H1 (cell line): ENCODE results near the gene FREM1. TPM values are rescaled to one million over a fixed set of nuclear protein-coding genes. Genes with fewer than 3 reads are reported as not detected.

Source experiments
- CTCF ChIA-PET: fragments of 300-600 bp; sonication (Branson Sonifier 250); formaldehyde crosslinking; loops from one replicate; lab custom pipeline; 2021; ENCODE audit not compliant: partially characterized antibody; lab: Charles Lee
- POLR2A ChIA-PET: fragments of 300-600 bp; sonication (Branson Sonifier 250); formaldehyde crosslinking; loops from one replicate; lab custom pipeline; 2021; ENCODE audit warnings: inconsistent platforms; ENCODE audit not compliant: partially characterized antibody; lab: Charles Lee
- DNase-seq, 2 experiments: peaks; one replicate each; pipeline versions ENCODE4 v3.0.0 to v3.0.0-alpha.2; 2010 to 2022; ENCODE audit warnings: low spot score in 2 of 2, low read depth in 1 of 2, mixed read lengths in 1 of 2
- FAIRE-seq: peaks from 2 replicates; lab custom pipeline; 2011; peaks lifted over from hg19 to GRCh38; lab: Jason Lieb, UNC
- H2AFZ ChIP-seq: 2 replicates; pipeline ENCODE4 v1.8.1; 2012; ENCODE audit warnings: low read length, inconsistent platforms
- H2AK5ac ChIP-seq: 2 replicates; pipeline ENCODE4 v1.6.1; 2013; ENCODE audit warnings: low read depth, low read length
- H2BK120ac ChIP-seq: replicated peaks from 2 replicates; pipeline ENCODE3; 2013; ENCODE audit warnings: low read depth, low read length, inconsistent platforms
- H2BK12ac ChIP-seq: 2 replicates; pipeline ENCODE4 v1.6.1; 2013; ENCODE audit warnings: low read depth, low read length
- H2BK15ac ChIP-seq: 2 replicates; pipeline ENCODE4 v1.6.1; 2013; ENCODE audit warnings: low read length
- H2BK20ac ChIP-seq: 2 replicates; pipeline ENCODE4 v1.6.1; 2013; ENCODE audit warnings: low read length
- H2BK5ac ChIP-seq: 2 replicates; pipeline ENCODE4 v1.6.1; 2013; ENCODE audit warnings: low read depth, low read length
- H3K14ac ChIP-seq: 2 replicates; pipeline ENCODE4 v1.6.1; 2013; ENCODE audit warnings: inconsistent platforms; ENCODE audit not compliant: insufficient read length
- H3K18ac ChIP-seq: 2 replicates; pipeline ENCODE4 v1.6.1; 2013; ENCODE audit warnings: low read length; ENCODE audit errors: extremely low read depth
- H3K23ac ChIP-seq: 2 replicates; pipeline ENCODE4 v1.6.1; 2013; ENCODE audit warnings: inconsistent platforms; ENCODE audit not compliant: insufficient read length
- H3K23me2 ChIP-seq: 2 replicates; pipeline ENCODE4 v1.6.1; 2013; ENCODE audit warnings: low read depth, low read length
- H3K27ac ChIP-seq: 2 replicates; pipeline ENCODE4 v1.6.1; 2011; ENCODE audit warnings: low read depth, low read length, inconsistent platforms
- H3K27me3 ChIP-seq, 4 experiments: replicated peaks in 1 of 4; 1 replicate in 1 of 4; 2 replicates in 3 of 4; pipeline versions ENCODE4 v1.6.1 to v1.8.1; 2011 to 2013; ENCODE audit warnings: low read length in 3 of 4, mild to moderate bottlenecking in 3 of 4, inconsistent platforms in 2 of 4, mixed read lengths in 2 of 4, moderate library complexity in 1 of 4; ENCODE audit not compliant: control insufficient read depth in 3 of 4, insufficient read depth in 3 of 4; ENCODE audit errors: extremely low read depth in 1 of 4
- H3K36me3 ChIP-seq, 4 experiments: 2 replicates each; pipeline versions ENCODE4 v1.6.1 to v1.8.1; 2011 to 2013; ENCODE audit warnings: mild to moderate bottlenecking in 4 of 4, low read length in 3 of 4, moderate library complexity in 2 of 4, control low read depth in 1 of 4, inconsistent platforms in 1 of 4; ENCODE audit not compliant: insufficient read depth in 4 of 4, control insufficient read depth in 2 of 4
- H3K4ac ChIP-seq: replicated peaks from 2 replicates; pipeline ENCODE3; 2013; ENCODE audit warnings: low read length, low read depth, mixed read lengths, inconsistent platforms; ENCODE audit not compliant: insufficient read length
- H3K4me1 ChIP-seq, 4 experiments: replicated peaks in 1 of 4; 1 replicate in 1 of 4; 2 replicates in 3 of 4; pipeline versions ENCODE4 v1.6.1 to v1.8.1; 2011 to 2013; ENCODE audit warnings: low read length in 3 of 4, inconsistent platforms in 2 of 4, mixed read lengths in 1 of 4; ENCODE audit not compliant: insufficient read depth in 4 of 4, control insufficient read depth in 3 of 4
- H3K4me2 ChIP-seq, 2 experiments: 2 replicates each; pipeline versions ENCODE4 v1.6.1 to v1.8.1; 2011 to 2013; ENCODE audit warnings: low read depth in 2 of 2, low read length in 2 of 2, control low read depth in 1 of 2, inconsistent platforms in 1 of 2, mild to moderate bottlenecking in 1 of 2; ENCODE audit not compliant: insufficient read depth in 1 of 2
- H3K4me3 ChIP-seq, 4 experiments: fragments of 200-600, 300-600 bp in 1 of 4; sonication (generic), shearing (Covaris generic), sonication (Bioruptor Twin) in 1 of 4; 2 replicates each; pipeline versions ENCODE4 v1.5.1 to v1.8.1; 2011 to 2016; ENCODE audit warnings: low read length in 4 of 4, low read depth in 3 of 4, control low read depth in 2 of 4, inconsistent platforms in 2 of 4, mild to moderate bottlenecking in 2 of 4, mixed read lengths in 1 of 4, moderate library complexity in 1 of 4; ENCODE audit not compliant: insufficient read depth in 2 of 4; ENCODE audit errors: extremely low read depth in 1 of 4
- H3K56ac ChIP-seq: replicated peaks from 2 replicates; pipeline ENCODE3; 2013; ENCODE audit warnings: low read depth, mild to moderate bottlenecking, mixed read lengths, low read length, inconsistent platforms; ENCODE audit not compliant: insufficient read length
- H3K79me1 ChIP-seq: 2 replicates; pipeline ENCODE4 v1.6.1; 2013; ENCODE audit warnings: low read depth, low read length, control low read depth
- H3K79me2 ChIP-seq, 2 experiments: 2 replicates each; pipeline versions ENCODE4 v1.6.1 to v1.8.1; 2012 to 2013; ENCODE audit warnings: low read length in 2 of 2, mild to moderate bottlenecking in 2 of 2, inconsistent platforms in 1 of 2; ENCODE audit not compliant: insufficient read depth in 2 of 2, control insufficient read depth in 1 of 2
- H3K9ac ChIP-seq, 4 experiments: replicated peaks in 1 of 4; 1 replicate in 1 of 4; 2 replicates in 3 of 4; pipeline versions ENCODE4 v1.6.1 to v1.8.1; 2011 to 2013; ENCODE audit warnings: low read depth in 3 of 4, low read length in 3 of 4, control low read depth in 2 of 4, mild to moderate bottlenecking in 2 of 4, moderate library complexity in 2 of 4, inconsistent platforms in 1 of 4; ENCODE audit errors: extremely low read depth in 1 of 4
- H3K9me3 ChIP-seq, 2 experiments: 2 replicates each; pipeline versions ENCODE4 v1.6.1 to v1.8.1; 2012 to 2013; ENCODE audit warnings: mild to moderate bottlenecking in 2 of 2, moderate library complexity in 2 of 2, control low read depth in 1 of 2, inconsistent platforms in 1 of 2, low read depth in 1 of 2, low read length in 1 of 2, mixed read lengths in 1 of 2; ENCODE audit not compliant: insufficient read depth in 2 of 2
- H4K20me1 ChIP-seq, 2 experiments: replicated peaks in 1 of 2; 2 replicates each; pipeline versions ENCODE3 to v1.8.1; 2011 to 2013; ENCODE audit warnings: inconsistent platforms in 2 of 2, low read length in 2 of 2, mild to moderate bottlenecking in 1 of 2; ENCODE audit not compliant: insufficient read depth in 2 of 2, control insufficient read depth in 1 of 2
- H4K5ac ChIP-seq: 2 replicates; pipeline ENCODE4 v1.6.1; 2013; ENCODE audit warnings: low read length, low read depth, mixed read lengths, inconsistent platforms; ENCODE audit not compliant: insufficient read length
- H4K8ac ChIP-seq: 2 replicates; pipeline ENCODE4 v1.8.0; 2013; ENCODE audit warnings: mild to moderate bottlenecking, moderate library complexity, low read length, inconsistent platforms; ENCODE audit not compliant: insufficient read depth; ENCODE audit errors: extremely low read depth
- H4K91ac ChIP-seq: replicated peaks from 2 replicates; pipeline ENCODE3; 2013; ENCODE audit warnings: low read length, mixed read lengths, inconsistent platforms; ENCODE audit not compliant: insufficient read length
- WGBS, 2 experiments: shearing (Covaris generic) in 1 of 2; methylation state at CpG; one replicate each; pipeline versions ENCODE4 v1.1.6 to v1.1.7; 2013 to 2015; ENCODE audit warnings: low lambda C conversion rate in 2 of 2, mixed read lengths in 2 of 2, inconsistent platforms in 1 of 2, low coverage in 1 of 2, missing lambda C conversion rate in 1 of 2; ENCODE audit not compliant: insufficient replicate concordance in 2 of 2, insufficient coverage in 1 of 2, insufficient read length in 1 of 2; ENCODE audit errors: extremely low coverage in 1 of 2, missing lambda C conversion rate in 1 of 2; 5-methylcytosine and 5-hydroxymethylcytosine counted together
- polyA plus RNA-seq, 7 experiments: library from polyadenylated mRNA; depleted of rRNA in 3 of 7; stranded (reverse) in 5 of 7; unstranded in 2 of 7; fragments of >200 nt in 5 of 7; fragments of 200-250 nt in 2 of 7; gene quantifications; 1 replicate in 5 of 7; 2 replicates in 1 of 7; 4 replicates in 1 of 7; pipeline versions ENCODE4 v1.2.1 to v1.2.3, GENCODE V29; 2011 to 2013; ENCODE audit warnings: missing spikeins in 2 of 7, mixed read lengths in 2 of 7
- total RNA-seq: library from RNA; stranded (reverse); fragmentation: NEBNext Ultra II Directional; extraction: Animal tissue kit (Norgen Biotek cat#: 25700); gene quantifications from 2 replicates; pipeline ENCODE4 v1.2.1, GENCODE V29; 2021
- TF ChIP-seq, protein P1 (sequence below): IDR thresholded peaks from 2 replicates; pipeline ENCODE4 v1.6.1; 2012; ENCODE audit warnings: inconsistent platforms
- TF ChIP-seq, protein P2 (sequence below), 3 experiments: IDR thresholded peaks; 1 replicate in 2 of 3; 2 replicates in 1 of 3; pipeline versions ENCODE4 v1.5.1 to v1.6.1; 2011; ENCODE audit warnings: low read length in 3 of 3, mild to moderate bottlenecking in 3 of 3, inconsistent platforms in 2 of 3, low read depth in 1 of 3, moderate library complexity in 1 of 3; ENCODE audit not compliant: insufficient read depth in 1 of 3; ENCODE audit errors: control extremely low read depth in 1 of 3
- TF ChIP-seq, protein P3 (sequence below): IDR thresholded peaks from 2 replicates; pipeline ENCODE4 v1.6.1; 2012; ENCODE audit warnings: inconsistent platforms

The FREM1 gene
- total and polyA plus RNA-seq, 2 of the 8 experiments (the other 6 are each of a cell fraction or from before 2014, with no cell fraction given), result 2.6 to 3.1 TPM

DNA sequence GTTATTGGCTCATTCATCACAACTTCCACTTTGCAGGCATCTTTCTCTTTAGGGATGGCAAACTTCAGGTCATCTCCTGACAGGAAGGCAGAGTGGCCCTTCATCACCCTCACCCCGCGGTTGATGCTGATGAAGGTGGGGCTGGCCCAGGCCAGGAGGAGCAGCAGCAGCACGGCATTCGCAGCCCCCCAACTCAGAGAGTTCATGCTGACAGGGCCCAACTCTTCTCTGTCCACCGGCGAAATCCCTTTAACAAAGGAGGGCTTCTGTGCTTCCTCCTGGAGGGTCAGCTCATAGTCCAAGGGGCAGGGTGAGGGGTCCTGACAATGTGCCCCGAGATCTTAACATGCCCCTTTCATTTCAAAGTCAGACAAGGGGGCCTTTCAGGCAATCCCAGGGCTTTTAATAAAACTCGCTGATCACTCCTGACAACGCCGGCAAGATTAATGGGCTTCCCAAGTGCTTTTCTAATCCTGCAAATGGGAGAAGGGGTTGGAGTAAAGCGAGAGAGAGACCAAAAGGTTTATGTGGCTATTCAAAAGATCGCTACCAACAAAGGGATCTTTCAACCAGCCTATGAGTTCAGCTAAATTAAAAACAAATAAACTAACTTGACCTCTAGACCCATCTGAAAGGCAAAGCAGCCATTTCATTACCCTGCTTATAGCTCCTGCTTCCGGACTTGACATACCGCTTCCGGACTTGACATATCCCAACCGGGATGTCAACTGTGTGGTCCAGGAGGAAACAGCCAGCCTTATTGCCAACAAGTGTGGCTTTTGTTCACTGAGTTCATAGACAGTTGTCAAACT lies 41.2 kb downstream of the FREM1 start:
- Histone ChIP-seq H2BK5ac (no peak overlapping the region), H3K14ac (no peak overlapping the region)
- CTCF ChIA-PET, result interaction anchor here (1.0 kb wide), 1 partner anchor 93 kb away, joined by 3 read pairs; no protein-coding TSS in a partner anchor
- TF ChIP-seq, protein P1, sequence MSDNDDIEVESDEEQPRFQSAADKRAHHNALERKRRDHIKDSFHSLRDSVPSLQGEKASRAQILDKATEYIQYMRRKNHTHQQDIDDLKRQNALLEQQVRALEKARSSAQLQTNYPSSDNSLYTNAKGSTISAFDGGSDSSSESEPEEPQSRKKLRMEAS, result no peak
- TF ChIP-seq, protein P2, sequence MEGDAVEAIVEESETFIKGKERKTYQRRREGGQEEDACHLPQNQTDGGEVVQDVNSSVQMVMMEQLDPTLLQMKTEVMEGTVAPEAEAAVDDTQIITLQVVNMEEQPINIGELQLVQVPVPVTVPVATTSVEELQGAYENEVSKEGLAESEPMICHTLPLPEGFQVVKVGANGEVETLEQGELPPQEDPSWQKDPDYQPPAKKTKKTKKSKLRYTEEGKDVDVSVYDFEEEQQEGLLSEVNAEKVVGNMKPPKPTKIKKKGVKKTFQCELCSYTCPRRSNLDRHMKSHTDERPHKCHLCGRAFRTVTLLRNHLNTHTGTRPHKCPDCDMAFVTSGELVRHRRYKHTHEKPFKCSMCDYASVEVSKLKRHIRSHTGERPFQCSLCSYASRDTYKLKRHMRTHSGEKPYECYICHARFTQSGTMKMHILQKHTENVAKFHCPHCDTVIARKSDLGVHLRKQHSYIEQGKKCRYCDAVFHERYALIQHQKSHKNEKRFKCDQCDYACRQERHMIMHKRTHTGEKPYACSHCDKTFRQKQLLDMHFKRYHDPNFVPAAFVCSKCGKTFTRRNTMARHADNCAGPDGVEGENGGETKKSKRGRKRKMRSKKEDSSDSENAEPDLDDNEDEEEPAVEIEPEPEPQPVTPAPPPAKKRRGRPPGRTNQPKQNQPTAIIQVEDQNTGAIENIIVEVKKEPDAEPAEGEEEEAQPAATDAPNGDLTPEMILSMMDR (IDR thresholded peaks at IDR 0.05; ENCODE audit: control extremely low read depth in 1 of 3, insufficient read depth in 1 of 3, low read depth in 1 of 3, low read length in 3 of 3), result no peak
- TF ChIP-seq, protein P3, sequence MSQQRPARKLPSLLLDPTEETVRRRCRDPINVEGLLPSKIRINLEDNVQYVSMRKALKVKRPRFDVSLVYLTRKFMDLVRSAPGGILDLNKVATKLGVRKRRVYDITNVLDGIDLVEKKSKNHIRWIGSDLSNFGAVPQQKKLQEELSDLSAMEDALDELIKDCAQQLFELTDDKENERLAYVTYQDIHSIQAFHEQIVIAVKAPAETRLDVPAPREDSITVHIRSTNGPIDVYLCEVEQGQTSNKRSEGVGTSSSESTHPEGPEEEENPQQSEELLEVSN, result no peak
- TF ChIP-seq, all 59 proteins: peak for 0
- Histone ChIP-seq H2BK20ac (no peak overlapping the region), H3K4me2 (no peak overlapping the region), H4K91ac (no peak overlapping the region), H3K27ac (no peak overlapping the region), H4K8ac (no peak overlapping the region), H3K18ac (no peak overlapping the region; the same call in 1 of the 2 replicates), H3K23me2 (no peaks in the 10 kb centered on the region), H3K23ac (no peak overlapping the region), H3K4ac (no peak overlapping the region), H3K27me3 (no peaks in the 10 kb centered on the region), H2BK120ac (no peak overlapping the region), H3K36me3 (no peaks in the 10 kb centered on the region), H3K79me2 (no peaks in the 10 kb centered on the region), H2BK12ac (no peak overlapping the region), H3K4me3 (no peak overlapping the region), H3K79me1 (no peaks in the 10 kb centered on the region), H3K4me1 (no peaks in the 10 kb centered on the region), H2AK5ac (no peak overlapping the region), H2AFZ (no peak overlapping the region), H3K56ac (no peak overlapping the region), H4K20me1 (no peaks in the 10 kb centered on the region), H2BK15ac (no peak overlapping the region), H3K9ac (no peak overlapping the region), H3K9me3 (no peaks in the 10 kb centered on the region), H4K5ac (no peak overlapping the region)
- WGBS, 2 experiments, result 91% methylated on average over 16 of the region's 16 CpGs; no CpG with 5 or more reads in 1 of the 2 experiments
- POLR2A ChIA-PET, result no interaction called here
- no peak for DNase-seq
- FAIRE-seq, result no peak
